Measurements from ENCODE around the gene STYK1.
A peak's percentile ranks its signal among the peaks of the same experiment; 100 is the strongest.

The STYK1 gene

DNA sequence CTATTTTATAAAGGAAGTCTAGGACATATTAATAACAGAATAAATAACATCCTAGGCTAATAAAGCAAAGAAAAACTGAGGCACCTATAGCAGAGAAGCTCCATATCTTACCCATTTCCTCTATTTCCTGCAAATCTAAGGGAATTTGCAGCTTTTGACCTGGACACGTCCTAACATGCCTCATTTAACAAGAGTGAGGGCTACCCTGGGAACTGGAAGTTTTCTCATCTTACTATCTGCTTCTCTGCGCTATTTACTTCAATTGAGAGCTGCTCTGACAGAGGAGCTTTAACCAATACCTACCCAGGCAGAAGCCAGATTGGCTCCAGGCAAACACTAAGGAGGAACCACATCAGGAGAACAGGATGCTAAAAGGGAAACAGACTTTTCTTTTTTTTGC is 43.6 kb upstream of the STYK1 start:
- H4K8ac ChIP-seq (ENCODE audit: low read length) = no peak overlapping the region
- no peak overlapping the region for H2BK5ac ChIP-seq (ENCODE audit: low read depth, low read length, poor library complexity, severe bottlenecking)
- no peak overlapping the region for H2AFZ ChIP-seq (ENCODE audit: low read depth, low read length)
- H3K23ac ChIP-seq (ENCODE audit: low read length in 2 of 2) = no peak overlapping the region
- peak; percentile 55 for DNase-seq
- H3K79me1 ChIP-seq (replicated peaks; ENCODE audit: low read length, poor library complexity, severe bottlenecking) = peaks cover 4% of the 10 kb centered on the region
- no peaks in the 10 kb centered on the region for H3K9me3 ChIP-seq (ENCODE audit: control insufficient read depth, low read length)
- H3K4me3 ChIP-seq (ENCODE audit: insufficient read depth in 1 of 2, low read depth in 1 of 2, low read length in 2 of 2) = peak overlapping the region in 1 of 2 experiments; percentile 99
- no peaks in the 10 kb centered on the region for H3K27me3 ChIP-seq (ENCODE audit: control insufficient read depth in 1 of 2, insufficient read depth in 1 of 2, low read length in 2 of 2)
- 17% methylated on average over 2 of the region's 2 CpGs for WGBS
- H3K9ac ChIP-seq (ENCODE audit: low read length) = peak overlapping the region; percentile 96
- peak overlapping the region in 1 of 2 experiments; percentile 21 for H3K18ac ChIP-seq (ENCODE audit: low read depth in 1 of 2, low read length in 2 of 2)
- peaks cover 9 to 36% of the 10 kb centered on the region in 2 experiments for H3K36me3 ChIP-seq (ENCODE audit: control insufficient read depth in 1 of 2, insufficient read depth in 2 of 2, low read depth in 1 of 2, low read length in 2 of 2)
- H2BK120ac ChIP-seq (ENCODE audit: low read depth, low read length) = no peak overlapping the region
- H3K4ac ChIP-seq (ENCODE audit: low read depth in 1 of 2, low read length in 2 of 2) = peak overlapping the region in 1 of 2 experiments; percentile 79
- H4K91ac ChIP-seq (ENCODE audit: low read length) = no peak overlapping the region
- peak overlapping the region; percentile 96 for H3K27ac ChIP-seq (ENCODE audit: low read length, poor library complexity, severe bottlenecking)
- H2BK12ac ChIP-seq (ENCODE audit: low read length in 2 of 2) = no peak overlapping the region
- H2AK5ac ChIP-seq (ENCODE audit: low read length, severe bottlenecking) = peak overlapping the region; percentile 62
- no peak overlapping the region for H2BK15ac ChIP-seq (ENCODE audit: low read depth, poor library complexity, severe bottlenecking)
- H3K4me1 ChIP-seq (ENCODE audit: control insufficient read depth, insufficient read depth, low read depth, low read length) = peaks cover 1% of the 10 kb centered on the region
- no peak overlapping the region for H3K14ac ChIP-seq (ENCODE audit: low read length in 2 of 2)
- H3K4me2 ChIP-seq (ENCODE audit: low read length, poor library complexity, severe bottlenecking) = no peak overlapping the region

DNA sequence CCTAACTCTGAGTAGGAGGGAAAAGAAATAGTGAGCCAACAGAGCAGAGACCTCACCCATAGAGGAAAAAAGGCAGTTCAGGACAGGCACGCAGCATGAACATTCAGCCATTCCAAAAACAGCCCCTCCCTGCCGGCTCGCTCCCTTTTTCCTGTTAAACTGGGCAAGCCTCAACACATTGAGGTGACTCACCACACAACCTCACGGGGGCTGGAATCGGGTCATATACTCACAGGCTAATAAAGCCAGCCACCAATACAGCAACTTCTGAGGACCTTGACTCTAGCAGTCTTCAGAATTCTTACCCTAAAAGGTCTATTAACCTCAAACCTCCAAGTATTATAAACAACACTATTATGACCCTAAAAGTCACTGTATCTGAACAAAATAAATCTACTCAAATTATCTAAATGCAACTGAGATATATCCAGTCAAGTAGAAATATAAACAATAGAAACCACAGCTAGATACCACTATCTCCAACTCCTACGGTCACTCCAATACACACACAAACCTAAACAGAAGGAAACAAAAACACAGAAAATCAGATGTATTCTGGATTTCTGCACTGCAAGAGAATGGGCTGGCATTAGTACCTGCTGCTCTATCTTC is 43.0 kb upstream of the STYK1 start:
- no peaks in the 10 kb centered on the region for H3K27me3 ChIP-seq (ENCODE audit: control insufficient read depth in 1 of 2, insufficient read depth in 1 of 2, low read length in 2 of 2)
- WGBS = 0% methylated on average over 6 of the region's 6 CpGs

DNA sequence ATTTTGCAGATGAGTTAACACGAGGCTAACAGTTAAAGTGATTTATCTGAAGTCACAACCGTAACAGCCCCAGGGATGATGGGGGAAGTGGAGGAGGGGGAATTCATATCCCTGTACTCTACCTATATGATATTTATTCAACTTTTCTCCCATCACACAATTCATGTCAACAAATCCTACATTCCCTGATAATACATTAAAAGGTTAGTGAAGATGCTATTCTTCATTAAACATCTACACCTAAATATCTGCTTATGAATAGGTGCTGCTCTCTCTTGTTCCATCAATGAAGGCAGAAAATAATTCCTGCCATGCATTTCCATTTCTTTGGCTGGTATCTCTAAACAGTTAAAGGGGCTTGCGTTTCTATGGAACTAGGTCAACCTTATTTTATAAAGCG is 42.4 kb upstream of the STYK1 start:
- no peak overlapping the region for H2BK5ac ChIP-seq (ENCODE audit: low read depth, low read length, poor library complexity, severe bottlenecking)
- no peak overlapping the region for H2BK12ac ChIP-seq (ENCODE audit: low read length in 2 of 2)
- peak overlapping the region; percentile 51 for H3K4me2 ChIP-seq (ENCODE audit: low read length, poor library complexity, severe bottlenecking)
- H2BK15ac ChIP-seq (ENCODE audit: low read depth, poor library complexity, severe bottlenecking) = no peak overlapping the region
- H4K8ac ChIP-seq (ENCODE audit: low read length) = no peak overlapping the region
- peak overlapping the region; percentile 96 for H3K27ac ChIP-seq (ENCODE audit: low read length, poor library complexity, severe bottlenecking)
- H3K4me1 ChIP-seq (ENCODE audit: control insufficient read depth, insufficient read depth, low read depth, low read length) = peaks cover 1% of the 10 kb centered on the region
- no peak overlapping the region for H2BK120ac ChIP-seq (ENCODE audit: low read depth, low read length)
- peaks cover 9 to 47% of the 10 kb centered on the region in 2 experiments for H3K36me3 ChIP-seq (ENCODE audit: control insufficient read depth in 1 of 2, insufficient read depth in 2 of 2, low read depth in 1 of 2, low read length in 2 of 2)
- WGBS = 67% methylated on average over 1 of the region's 4 CpGs
- H3K9ac ChIP-seq (ENCODE audit: low read length) = peak overlapping the region; percentile 96
- H3K4me3 ChIP-seq (ENCODE audit: insufficient read depth in 1 of 2, low read depth in 1 of 2, low read length in 2 of 2) = peak overlapping the region in 1 of 2 experiments; percentile 99
- peak overlapping the region in 1 of 2 experiments; percentile 25 for H3K18ac ChIP-seq (ENCODE audit: low read depth in 1 of 2, low read length in 2 of 2)
- no peak for DNase-seq
- peak overlapping the region; percentile 35 for H2AK5ac ChIP-seq (ENCODE audit: low read length, severe bottlenecking)
- no peak overlapping the region for H3K4ac ChIP-seq (ENCODE audit: low read depth in 1 of 2, low read length in 2 of 2)
- H3K9me3 ChIP-seq (ENCODE audit: control insufficient read depth, low read length) = no peaks in the 10 kb centered on the region
- H2AFZ ChIP-seq (ENCODE audit: low read depth, low read length) = no peak overlapping the region
- H3K23ac ChIP-seq (ENCODE audit: low read length in 2 of 2) = no peak overlapping the region
- no peak overlapping the region for H4K91ac ChIP-seq (ENCODE audit: low read length)
- no peak overlapping the region for H3K14ac ChIP-seq (ENCODE audit: low read length in 2 of 2)
- peaks cover 4% of the 10 kb centered on the region for H3K79me1 ChIP-seq (replicated peaks; ENCODE audit: low read length, poor library complexity, severe bottlenecking)
- H3K27me3 ChIP-seq (ENCODE audit: control insufficient read depth in 1 of 2, insufficient read depth in 1 of 2, low read length in 2 of 2) = no peaks in the 10 kb centered on the region

More for the DNA sequence above, 43.0 kb upstream of the STYK1 start:
- H2AK5ac ChIP-seq (ENCODE audit: low read length, severe bottlenecking) = no peak overlapping the region
- H3K36me3 ChIP-seq (ENCODE audit: control insufficient read depth in 1 of 2, insufficient read depth in 2 of 2, low read depth in 1 of 2, low read length in 2 of 2) = peaks cover 9 to 42% of the 10 kb centered on the region in 2 experiments
- H3K14ac ChIP-seq (ENCODE audit: low read length in 2 of 2) = no peak overlapping the region
- H3K79me1 ChIP-seq (replicated peaks; ENCODE audit: low read length, poor library complexity, severe bottlenecking) = peaks cover 4% of the 10 kb centered on the region
- peaks cover 1% of the 10 kb centered on the region for H3K4me1 ChIP-seq (ENCODE audit: control insufficient read depth, insufficient read depth, low read depth, low read length)
- no peak overlapping the region for H3K4ac ChIP-seq (ENCODE audit: low read depth in 1 of 2, low read length in 2 of 2)
- H3K4me3 ChIP-seq (ENCODE audit: insufficient read depth in 1 of 2, low read depth in 1 of 2, low read length in 2 of 2) = peak overlapping the region in 1 of 2 experiments; percentile 99
- no peak overlapping the region for H4K8ac ChIP-seq (ENCODE audit: low read length)
- H2BK15ac ChIP-seq (ENCODE audit: low read depth, poor library complexity, severe bottlenecking) = no peak overlapping the region
- peak overlapping the region; percentile 51 for H3K4me2 ChIP-seq (ENCODE audit: low read length, poor library complexity, severe bottlenecking)
- DNase-seq = peak; percentile 87
- peak overlapping the region in 1 of 2 experiments; percentile 31 for H2BK12ac ChIP-seq (ENCODE audit: low read length in 2 of 2)
- H3K23ac ChIP-seq (ENCODE audit: low read length in 2 of 2) = no peak overlapping the region
- H2BK120ac ChIP-seq (ENCODE audit: low read depth, low read length) = no peak overlapping the region
- no peak overlapping the region for H4K91ac ChIP-seq (ENCODE audit: low read length)
- H3K18ac ChIP-seq (ENCODE audit: low read depth in 1 of 2, low read length in 2 of 2) = peak overlapping the region in 1 of 2 experiments; percentile 25
- H3K9me3 ChIP-seq (ENCODE audit: control insufficient read depth, low read length) = no peaks in the 10 kb centered on the region
- H3K27ac ChIP-seq (ENCODE audit: low read length, poor library complexity, severe bottlenecking) = peak overlapping the region; percentile 96
- H3K9ac ChIP-seq (ENCODE audit: low read length) = peak overlapping the region; percentile 96
- no peak overlapping the region for H2AFZ ChIP-seq (ENCODE audit: low read depth, low read length)
- H2BK5ac ChIP-seq (ENCODE audit: low read depth, low read length, poor library complexity, severe bottlenecking) = no peak overlapping the region

DNA sequence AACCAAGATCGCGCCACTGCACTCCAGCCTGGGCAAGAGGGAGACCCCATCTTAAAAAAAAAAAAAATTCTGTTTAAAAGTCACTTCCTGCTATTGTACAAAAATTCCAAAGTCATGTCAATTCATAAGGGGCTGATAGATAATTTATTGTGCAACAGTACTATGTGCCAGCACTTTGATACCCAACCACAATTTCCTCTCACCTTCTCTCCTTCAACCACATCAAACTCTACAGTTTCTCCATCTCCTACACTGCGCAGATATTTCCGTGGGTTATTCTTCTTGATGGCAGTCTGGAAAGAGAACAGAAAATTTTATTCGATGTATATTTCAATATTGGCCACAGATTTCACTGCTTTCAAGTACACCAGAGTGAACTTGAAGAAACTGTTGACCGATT is 41.6 kb upstream of the STYK1 start:
- Histone ChIP-seq H3K23ac (ENCODE audit: low read length in 2 of 2) (no peak overlapping the region), H2BK5ac (ENCODE audit: low read depth, low read length, poor library complexity, severe bottlenecking) (no peak overlapping the region), H2AK5ac (ENCODE audit: low read length, severe bottlenecking) (no peak overlapping the region), H3K27me3 (ENCODE audit: control insufficient read depth in 1 of 2, insufficient read depth in 1 of 2, low read length in 2 of 2) (no peaks in the 10 kb centered on the region), H2BK12ac (ENCODE audit: low read length in 2 of 2) (no peak overlapping the region), H3K4me2 (ENCODE audit: low read length, poor library complexity, severe bottlenecking) (no peak overlapping the region), H4K8ac (ENCODE audit: low read length) (no peak overlapping the region), H3K9ac (ENCODE audit: low read length) (peak overlapping the region; percentile 96), H2BK120ac (ENCODE audit: low read depth, low read length) (no peak overlapping the region), H3K4me1 (ENCODE audit: control insufficient read depth, insufficient read depth, low read depth, low read length) (peaks cover 1% of the 10 kb centered on the region), H3K14ac (ENCODE audit: low read length in 2 of 2) (no peak overlapping the region), H3K18ac (ENCODE audit: low read depth in 1 of 2, low read length in 2 of 2) (no peak overlapping the region), H3K4me3 (ENCODE audit: insufficient read depth in 1 of 2, low read depth in 1 of 2, low read length in 2 of 2) (peak overlapping the region in 1 of 2 experiments; percentile 99), H3K9me3 (ENCODE audit: control insufficient read depth, low read length) (no peaks in the 10 kb centered on the region), H3K79me1 (replicated peaks; ENCODE audit: low read length, poor library complexity, severe bottlenecking) (peaks cover 4% of the 10 kb centered on the region), H2AFZ (ENCODE audit: low read depth, low read length) (no peak overlapping the region), H2BK15ac (ENCODE audit: low read depth, poor library complexity, severe bottlenecking) (no peak overlapping the region), H3K4ac (ENCODE audit: low read depth in 1 of 2, low read length in 2 of 2) (no peak overlapping the region), H4K91ac (ENCODE audit: low read length) (no peak overlapping the region), H3K36me3 (ENCODE audit: control insufficient read depth in 1 of 2, insufficient read depth in 2 of 2, low read depth in 1 of 2, low read length in 2 of 2) (peaks cover 9 to 51% of the 10 kb centered on the region in 2 experiments), H3K27ac (ENCODE audit: low read length, poor library complexity, severe bottlenecking) (no peak overlapping the region)
- DNase-seq = no peak
- WGBS = 100% methylated on average over 4 of the region's 6 CpGs

Data from mesenchymal stem cell (in vitro differentiated cells and primary cell).